Measurements from ENCODE around the gene LGR6.
"Not testable (repeated sequence)": the region's sequence is repeated elsewhere in the genome, so short reads cannot be mapped to it uniquely, and the experiment has no call there.

DNA sequence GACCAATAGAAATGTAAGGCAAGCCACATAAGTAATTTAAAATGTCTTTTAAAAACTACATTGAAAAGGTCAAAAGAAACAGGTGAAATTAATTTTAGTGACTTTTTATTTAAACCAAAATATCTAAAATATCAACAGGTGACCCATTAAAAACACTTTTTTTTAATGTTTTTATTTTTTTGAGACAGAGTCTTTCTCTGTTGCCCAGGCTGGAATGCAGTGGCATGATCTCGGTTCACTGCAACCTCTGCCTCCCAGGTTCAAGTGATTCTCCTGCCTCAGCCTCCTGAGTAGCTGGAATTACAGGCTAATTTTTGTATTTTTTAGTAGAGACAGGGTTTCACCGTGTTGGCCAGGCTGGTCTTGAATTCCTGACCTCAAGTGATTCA, 12.9 kb upstream of the LGR6 start:
- TF ChIP-seq, protein P1, sequence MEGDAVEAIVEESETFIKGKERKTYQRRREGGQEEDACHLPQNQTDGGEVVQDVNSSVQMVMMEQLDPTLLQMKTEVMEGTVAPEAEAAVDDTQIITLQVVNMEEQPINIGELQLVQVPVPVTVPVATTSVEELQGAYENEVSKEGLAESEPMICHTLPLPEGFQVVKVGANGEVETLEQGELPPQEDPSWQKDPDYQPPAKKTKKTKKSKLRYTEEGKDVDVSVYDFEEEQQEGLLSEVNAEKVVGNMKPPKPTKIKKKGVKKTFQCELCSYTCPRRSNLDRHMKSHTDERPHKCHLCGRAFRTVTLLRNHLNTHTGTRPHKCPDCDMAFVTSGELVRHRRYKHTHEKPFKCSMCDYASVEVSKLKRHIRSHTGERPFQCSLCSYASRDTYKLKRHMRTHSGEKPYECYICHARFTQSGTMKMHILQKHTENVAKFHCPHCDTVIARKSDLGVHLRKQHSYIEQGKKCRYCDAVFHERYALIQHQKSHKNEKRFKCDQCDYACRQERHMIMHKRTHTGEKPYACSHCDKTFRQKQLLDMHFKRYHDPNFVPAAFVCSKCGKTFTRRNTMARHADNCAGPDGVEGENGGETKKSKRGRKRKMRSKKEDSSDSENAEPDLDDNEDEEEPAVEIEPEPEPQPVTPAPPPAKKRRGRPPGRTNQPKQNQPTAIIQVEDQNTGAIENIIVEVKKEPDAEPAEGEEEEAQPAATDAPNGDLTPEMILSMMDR (IDR thresholded peaks at IDR 0.05), result not testable (repeated sequence)
- not testable (repeated sequence) for TF ChIP-seq EZH2 (IDR thresholded peaks at IDR 0.05; ENCODE audit: borderline replicate concordance, insufficient read depth, low read depth, low read length, poor library complexity, severe bottlenecking)
